GM21619 (cell line): ENCODE results near the gene USP8.

ENCODE experiments used
- ATAC-seq: cut with Tn5 transposase; IDR thresholded peaks from one replicate; pipeline ENCODE4 v1.9.1; 2021; ENCODE audit not compliant: unreplicated experiment

USP8 gene

DNA sequence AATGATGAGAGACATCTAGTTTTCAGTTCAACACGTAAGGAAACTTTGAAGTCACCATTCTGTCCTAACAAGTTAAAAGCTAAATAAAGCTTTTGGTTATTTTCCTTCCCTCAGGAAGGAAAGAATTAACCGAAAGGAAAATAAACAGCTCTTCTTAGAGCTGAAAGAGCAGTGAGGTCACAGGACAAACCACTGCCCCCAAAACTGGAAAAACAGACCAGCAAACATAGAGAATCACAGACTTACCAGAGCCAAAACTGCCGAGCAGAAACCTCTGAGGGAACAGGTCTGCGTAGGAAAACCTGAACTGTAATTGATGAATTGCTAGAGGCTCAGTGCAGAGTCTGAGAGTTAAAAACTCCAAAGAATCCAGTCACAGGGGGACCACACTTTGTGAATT lies 107.6 kb downstream of the USP8 start:
- ATAC-seq, result no peak

DNA sequence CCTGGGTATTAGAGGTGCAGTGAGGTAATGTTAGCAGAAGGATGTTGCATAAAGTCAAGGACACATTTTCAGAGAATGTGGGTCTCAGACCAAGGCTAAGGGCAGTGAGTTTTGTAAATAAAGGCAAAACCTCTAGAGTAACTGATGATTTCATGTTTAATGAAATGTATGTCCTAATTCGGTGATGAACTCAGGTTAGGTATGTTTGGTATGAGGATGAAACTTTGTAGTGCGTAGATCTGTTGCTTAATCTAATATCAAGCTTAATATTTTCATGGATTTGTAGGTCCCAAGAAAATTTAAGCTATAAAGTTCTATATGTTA lies 118.6 kb downstream of the USP8 start:
- no peak for ATAC-seq

DNA sequence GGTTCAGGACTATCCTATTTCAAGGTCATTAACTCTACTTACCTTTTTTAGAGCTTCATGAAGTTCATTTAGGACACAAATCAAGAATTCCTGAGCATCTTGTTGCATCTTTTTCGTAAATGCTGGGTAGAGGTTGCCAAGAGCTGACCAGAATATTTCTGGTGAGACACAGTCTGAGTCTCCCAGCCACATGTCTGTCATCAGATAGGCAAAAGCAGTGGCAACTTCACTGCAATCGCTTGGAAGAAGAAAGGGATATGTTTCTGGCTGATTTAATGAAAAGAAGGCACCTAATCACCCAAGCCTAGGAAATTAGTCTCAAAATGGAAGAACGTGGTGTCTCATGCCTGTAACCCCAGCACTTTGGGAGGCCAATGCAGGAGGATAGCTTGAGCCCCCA lies 119.4 kb downstream of the USP8 start:
- no peak for ATAC-seq

DNA sequence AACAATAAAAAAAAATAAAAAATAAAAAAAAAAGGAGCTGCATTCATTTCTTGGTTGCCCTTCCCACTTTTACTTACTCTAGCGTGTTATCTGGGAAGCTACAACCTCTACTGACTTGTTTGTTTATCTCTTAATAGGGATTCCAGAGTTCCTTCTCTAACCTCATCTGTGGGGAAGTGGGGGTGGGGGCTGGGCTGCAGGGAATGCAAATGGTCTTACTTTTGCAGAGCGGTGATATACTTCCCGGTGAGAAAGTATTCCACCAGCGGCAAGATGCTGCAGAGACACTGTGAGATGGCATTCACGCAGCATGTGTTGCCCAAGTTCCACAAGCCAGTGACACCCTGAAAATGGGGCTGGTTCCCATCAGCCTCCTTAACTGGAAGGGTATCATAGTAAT lies 120.2 kb downstream of the USP8 start:
- ATAC-seq, result no peak

DNA sequence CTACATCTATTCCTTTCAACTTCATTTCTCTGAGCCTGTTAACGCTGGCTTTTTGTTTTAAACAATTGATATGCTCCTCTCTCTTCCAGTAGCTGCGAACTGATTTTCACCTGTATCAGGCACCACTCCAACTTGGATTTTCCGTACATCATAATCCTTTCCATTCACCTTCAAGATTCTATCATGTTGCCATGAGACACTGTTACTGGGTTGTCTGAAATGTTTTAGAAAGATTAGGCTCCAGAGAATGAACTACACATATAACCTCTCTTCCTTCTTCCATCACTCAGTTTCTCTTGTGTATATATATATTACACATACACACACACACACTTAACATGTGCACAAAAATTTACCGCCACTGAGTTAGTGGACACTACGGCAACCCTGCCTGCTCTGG lies 122.4 kb downstream of the USP8 start, which contains the start of gene USP50:
Gene USP50 (minus strand): TSS at position 101 of the 400 bp plus-strand sequence. CDS start 141 bp downstream, outside the sequence.
- no peak for ATAC-seq

DNA sequence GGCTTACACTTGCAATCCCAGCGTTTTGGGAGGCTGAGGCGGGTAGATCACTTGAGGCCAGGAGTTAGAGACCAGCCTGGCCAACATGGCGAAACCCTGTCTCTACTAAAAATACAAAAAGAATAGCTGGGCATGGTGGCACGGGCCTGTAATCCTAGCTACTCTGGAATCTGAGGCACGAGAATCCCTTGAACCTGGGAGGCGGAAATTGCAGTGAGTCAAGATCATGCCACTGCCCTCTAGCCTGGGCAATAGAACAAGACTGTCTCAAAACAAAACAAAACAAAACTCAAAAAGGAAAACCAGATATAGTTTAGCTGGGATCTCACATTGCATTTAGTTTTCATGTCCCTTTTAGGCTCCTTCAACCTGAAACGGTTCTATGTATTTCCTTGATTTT lies 125.1 kb downstream of the USP8 start:
- no peak for ATAC-seq

DNA sequence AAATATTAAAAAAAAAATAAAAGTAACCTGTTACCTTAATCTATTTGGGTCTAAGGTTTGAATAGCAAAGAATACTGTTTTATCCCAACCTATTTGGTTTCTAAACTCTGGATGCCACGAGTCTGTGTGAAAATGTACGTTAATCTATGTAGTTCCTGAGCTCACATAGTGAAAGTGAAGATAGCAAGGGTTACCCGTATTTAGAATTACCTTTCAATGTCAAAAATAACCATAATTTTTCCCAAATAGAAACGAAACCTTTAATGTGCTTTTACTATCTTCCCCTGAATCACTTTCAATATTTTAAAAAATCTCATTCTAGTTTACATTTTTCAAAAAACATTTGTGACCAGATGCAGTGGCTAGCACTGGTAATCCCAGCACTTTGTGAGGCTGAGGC lies 128.0 kb downstream of the USP8 start:
- ATAC-seq, result no peak

DNA sequence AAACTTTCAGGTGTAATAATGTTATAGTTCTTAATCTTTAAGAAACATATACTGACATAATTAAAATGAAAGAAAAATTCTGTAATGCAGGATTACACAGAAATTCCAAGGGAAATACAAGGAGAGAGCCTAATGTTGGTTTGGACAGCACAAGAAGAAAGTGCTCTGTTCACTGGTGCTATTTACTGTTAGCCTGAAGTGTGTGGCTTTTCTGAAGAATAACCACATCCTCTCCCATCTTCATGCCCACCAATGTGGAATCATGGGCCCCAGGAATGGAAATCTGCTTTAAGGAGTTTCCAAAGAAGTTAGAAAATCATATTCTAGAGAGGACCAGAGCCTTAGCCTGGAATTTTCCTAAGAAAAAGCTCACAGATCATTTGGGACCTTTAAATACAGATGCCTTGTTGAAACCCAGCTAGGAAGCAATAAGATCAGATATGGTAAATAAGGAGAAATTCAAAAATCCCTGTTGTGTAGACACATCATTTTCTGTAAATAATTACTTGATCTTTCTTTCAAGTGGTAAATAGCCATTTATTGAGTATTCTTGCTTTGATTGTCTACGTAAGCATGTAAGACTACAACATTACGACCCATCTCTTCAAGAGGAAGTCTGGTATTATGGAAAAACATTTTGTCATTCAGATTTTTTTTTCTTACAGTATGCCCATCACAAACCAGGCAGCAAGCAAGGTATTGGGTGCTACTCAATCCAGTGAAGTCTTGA lies 132.6 kb downstream of the USP8 start:
- ATAC-seq, result no peak

DNA sequence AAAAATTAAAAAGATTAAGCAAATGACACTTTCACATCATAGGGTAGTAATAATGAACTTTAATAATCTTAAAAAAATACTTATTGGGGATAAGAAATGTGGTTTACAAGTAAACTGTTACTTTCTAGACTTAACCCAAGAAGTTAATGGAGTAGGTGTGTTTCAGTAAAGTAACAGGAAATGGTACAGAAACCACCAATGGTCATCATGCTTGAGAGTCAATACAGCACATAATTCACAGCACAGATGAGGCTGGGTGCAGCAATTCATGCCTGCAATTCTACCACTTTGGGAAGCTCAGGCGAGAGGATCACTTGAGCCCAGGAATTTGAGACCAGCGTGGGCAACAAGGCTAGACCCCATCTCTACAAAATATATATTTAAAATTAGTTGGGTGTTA lies 133.8 kb downstream of the USP8 start:
- no peak for ATAC-seq

DNA sequence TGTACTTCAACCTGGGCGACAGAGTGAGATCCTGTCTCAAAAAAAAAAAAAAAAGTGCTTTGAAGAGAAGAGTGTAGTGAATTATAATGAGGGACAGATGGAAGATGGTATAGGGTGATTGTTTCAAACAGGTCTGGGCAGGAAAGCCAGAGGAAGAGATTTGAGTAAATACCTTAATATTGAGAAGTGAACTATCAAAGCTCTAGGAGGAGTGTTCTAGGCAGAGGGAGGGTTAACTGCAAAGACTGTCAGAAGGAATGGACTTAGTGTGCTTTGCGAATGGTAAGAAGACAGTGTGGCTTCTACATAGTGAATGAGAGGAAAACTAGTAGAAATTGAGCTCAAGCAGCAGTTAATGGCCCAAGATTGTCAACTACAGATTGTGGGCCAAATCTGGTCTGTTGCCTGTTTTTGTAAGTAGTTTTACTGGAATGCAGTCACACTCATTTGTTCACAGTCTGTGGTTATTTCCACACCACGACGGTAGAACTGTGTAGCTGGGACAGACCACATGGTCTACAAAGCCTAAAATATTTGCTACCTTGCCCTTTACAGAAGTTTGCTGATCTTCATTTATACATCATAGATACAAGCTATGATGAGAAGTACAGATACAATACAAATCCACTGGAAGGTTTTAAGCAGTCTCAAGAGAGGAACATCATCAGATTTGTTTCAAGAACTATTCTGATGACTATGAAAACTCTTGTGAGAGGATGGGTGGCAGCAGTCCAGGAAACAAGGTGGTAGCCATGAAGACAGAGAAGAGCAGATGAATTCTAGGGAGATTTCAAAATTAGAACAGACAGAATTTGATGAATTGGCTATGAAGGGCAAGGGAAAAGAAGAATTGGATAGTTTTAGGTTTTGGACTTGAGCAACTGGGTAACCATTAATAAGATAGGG lies 138.8 kb downstream of the USP8 start:
- ATAC-seq, result no peak

DNA sequence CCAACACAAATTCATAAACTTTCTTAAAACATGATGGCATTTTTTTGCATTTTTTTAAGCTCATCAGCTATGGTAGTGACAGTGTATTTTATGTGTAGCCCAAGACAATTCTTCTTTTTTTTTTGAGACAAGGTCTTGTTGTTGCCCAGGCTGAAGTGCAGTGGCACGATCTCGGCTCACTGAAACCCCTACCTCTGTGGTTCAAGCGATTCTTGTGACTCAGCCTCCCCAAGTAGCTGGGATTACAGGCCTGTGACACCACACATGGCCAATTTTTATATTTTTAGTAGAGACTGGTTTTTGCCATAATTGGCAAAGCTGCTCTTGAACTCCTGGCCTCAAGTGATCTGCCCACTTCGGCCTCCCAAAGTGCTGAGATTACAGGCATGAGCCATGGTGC lies 139.6 kb downstream of the USP8 start:
- no peak for ATAC-seq
